Stomach (tissue), 9 donors: ENCODE results near the gene MRPL49. TPM values are rescaled to one million over a fixed set of nuclear protein-coding genes. Genes with fewer than 3 reads are reported as not detected.

ENCODE experiments used
- DNase-seq, 2 donors: peaks; one replicate each; pipeline versions ENCODE4 v3.0.0 to v3.0.0-alpha.2; 2013 to 2019
- H3K27ac ChIP-seq, 5 donors: fragments of 200-600 bp in 4 of 5; sonication (generic) in 4 of 5; one replicate each; pipeline ENCODE4 v1.5.1; 2013 to 2019; ENCODE audit warnings: mild to moderate bottlenecking in 1 of 5, moderate library complexity in 1 of 5
- H3K27me3 ChIP-seq, 3 donors: fragments of 200-600 bp; sonication (generic); one replicate each; pipeline ENCODE4 v1.5.1; 2017 to 2019; ENCODE audit warnings: mixed run types in 1 of 3
- H3K36me3 ChIP-seq, 4 donors: fragments of 200-600 bp; sonication (generic); 1 replicate in 3 of 4; 2 replicates in 1 of 4; pipeline ENCODE4 v1.5.1; 2016 to 2019
- H3K4me1 ChIP-seq, 4 donors: fragments of 200-600 bp; sonication (generic); one replicate each; pipeline ENCODE4 v1.5.1; 2016 to 2019
- H3K4me3 ChIP-seq, 4 donors: fragments of 200-600 bp; sonication (generic) in 3 of 4; one replicate each; pipeline ENCODE4 v1.5.1; 2016 to 2019; ENCODE audit warnings: mild to moderate bottlenecking in 1 of 4
- H3K9me3 ChIP-seq, 4 donors: fragments of 200-600 bp; sonication (generic); one replicate each; pipeline ENCODE4 v1.5.1; 2016 to 2019
- CTCF ChIP-seq, 7 experiments: fragments of 450-650 bp in 4 of 7; fragments of 200-600 bp in 3 of 7; sonication (generic) in 3 of 7; IDR thresholded peaks; one replicate each; pipeline ENCODE4 v1.5.1; 2016 to 2019; ENCODE audit warnings: antibody characterized with exemption in 7 of 7, control low read depth in 2 of 7, mild to moderate bottlenecking in 1 of 7
- EP300 ChIP-seq: sonication (generic); formaldehyde crosslinking; IDR thresholded peaks from one replicate; pipeline ENCODE4 v1.6.1; 2017; ENCODE audit warnings: antibody characterized with exemption
- POLR2A ChIP-seq, 4 donors: fragments of 450-650 bp; IDR thresholded peaks; one replicate each; pipeline ENCODE4 v1.6.1; 2016; ENCODE audit warnings: antibody characterized with exemption in 4 of 4, control low read depth in 2 of 4, mild to moderate bottlenecking in 1 of 4, moderate library complexity in 1 of 4
- POLR2AphosphoS5 ChIP-seq, 3 donors: sonication (generic); formaldehyde crosslinking; IDR thresholded peaks; one replicate each; pipeline ENCODE4 v1.6.1; 2016; ENCODE audit warnings: antibody characterized with exemption in 3 of 3
- WGBS, 5 donors: extraction: QIAGEN DNeasy Blood & Tissue Kit in 3 of 5; methylation state at CpG; one replicate each; pipeline versions ENCODE4 v1.1.5 to v1.1.7; 2013 to 2018; 5-methylcytosine and 5-hydroxymethylcytosine counted together
- intact Hi-C: fragments of 100-400 bp; cut with DNase I; formaldehyde crosslinking; loops from one replicate; pipeline ENCODE4 v1.15.1; 2023; ENCODE audit warnings: low total_unique reads
- polyA plus RNA-seq, 3 donors: library from polyadenylated mRNA; stranded (reverse); fragments of 200-250 nt; gene quantifications; one replicate each; pipeline ENCODE4 v1.2.3, GENCODE V29; 2013
- total RNA-seq, 5 donors: library from RNA; depleted of rRNA; stranded (reverse); fragments of >200 nt; gene quantifications; one replicate each; pipeline versions ENCODE4 v1.1.0 to v1.2.3, GENCODE V29; 2014 to 2016
- donor health status: healthy with polysubstance abuse.
- donor health status: Bipolar disorder and iron deficiency.
- donor health status: healthy.

The MRPL49 gene
- total and polyA plus RNA-seq, 8 donors, result 22.8 to 75.9 (median 37.8) TPM

GRCh38 chr11:65107751-65108468 lies 14.2 kb upstream of the MRPL49 start:
- H3K4me1 ChIP-seq, result peaks cover 30 to 72% (median 63%) of the 10 kb centered on the region in 4 donors
- H3K27ac ChIP-seq, result peak overlapping the region; percentile 24 to 54 (median 39)
- TF ChIP-seq CTCF (IDR thresholded peaks at IDR 0.05), result no peak
- no peak for TF ChIP-seq EP300
- no peak for TF ChIP-seq POLR2AphosphoS5 (IDR thresholded peaks at IDR 0.05)
- TF ChIP-seq POLR2A (IDR thresholded peaks at IDR 0.05), result no peak
- 89 to 94% (median 94%) methylated on average over 29 to 52 of the region's 52 CpGs for WGBS, 5 donors
- no peak for DNase-seq
- intact Hi-C loops, result no loop called here
- H3K9me3 ChIP-seq, result no peaks in the 10 kb centered on the region
- peaks cover 0 to 2% (median 0%) of the 10 kb centered on the region in 3 donors for H3K27me3 ChIP-seq
- peak overlapping the region in 1 of 4 donors; percentile 15 for H3K4me3 ChIP-seq
- H3K36me3 ChIP-seq, result peaks cover 24 to 43% (median 42%) of the 10 kb centered on the region in 4 donors

- Histone ChIP-seq H3K4me1 (peaks cover 35 to 72% (median 67%) of the 10 kb centered on the region in 4 donors), H3K36me3 (peaks cover 24 to 43% (median 41%) of the 10 kb centered on the region in 4 donors), H3K27ac (peak overlapping the region; percentile 24 to 54 (median 39)), H3K4me3 (peak overlapping the region in 1 of 4 donors; percentile 15), H3K9me3 (no peaks in the 10 kb centered on the region), H3K27me3 (peaks cover 0 to 4% (median 0%) of the 10 kb centered on the region in 3 donors)
- 79 to 90% (median 87%) methylated on average over 18 to 38 of the region's 38 CpGs for WGBS, 5 donors
- TF ChIP-seq CTCF (IDR thresholded peaks at IDR 0.05) (no peak), EP300 (no peak), POLR2A (IDR thresholded peaks at IDR 0.05) (no peak), POLR2AphosphoS5 (IDR thresholded peaks at IDR 0.05) (peak in 1 of 3 donors; percentile 48)
- DNase-seq, result peak in 1 of 2 donors; percentile 80
- intact Hi-C loops, result no loop called here
These were observed 13.5 kb upstream of the MRPL49 start for GRCh38 chr11:65108469-65109123.

- peaks cover 24 to 43% (median 41%) of the 10 kb centered on the region in 4 donors for H3K36me3 ChIP-seq
- H3K27me3 ChIP-seq, result peaks cover 0 to 4% (median 0%) of the 10 kb centered on the region in 3 donors
- H3K4me3 ChIP-seq, result no peak overlapping the region
- no peak for DNase-seq
- WGBS, 5 donors, result 74 to 90% (median 89%) methylated on average over 18 to 36 of the region's 36 CpGs
- TF ChIP-seq CTCF (IDR thresholded peaks at IDR 0.05), result no peak
- TF ChIP-seq POLR2AphosphoS5 (IDR thresholded peaks at IDR 0.05), result no peak
- TF ChIP-seq POLR2A (IDR thresholded peaks at IDR 0.05), result no peak
- TF ChIP-seq EP300, result no peak
- no peaks in the 10 kb centered on the region for H3K9me3 ChIP-seq
- intact Hi-C loops, result no loop called here
- H3K4me1 ChIP-seq, result peaks cover 31 to 68% (median 60%) of the 10 kb centered on the region in 4 donors
- H3K27ac ChIP-seq, result peak overlapping the region in 3 of 5 donors; percentile 1 to 84 (median 21)
These were observed 12.6 kb upstream of the MRPL49 start for GRCh38 chr11:65109231-65110198.
